Colonic mucosa (tissue), 4 donors: ENCODE results near the gene CISH. TPM values are rescaled to one million over a fixed set of nuclear protein-coding genes. Genes with fewer than 3 reads are reported as not detected.

Experiments used
- DNase-seq: peaks from one replicate; pipeline ENCODE4 v3.0.0-alpha.2; 2020
- H3K27ac ChIP-seq: fragments of 200-600 bp; one replicate; pipeline ENCODE4 v1.8.0; 2021
- H3K27me3 ChIP-seq: fragments of 200-600 bp; one replicate; pipeline ENCODE4 v1.8.0; 2021
- H3K36me3 ChIP-seq: fragments of 200-600 bp; one replicate; pipeline ENCODE4 v1.8.0; 2021
- H3K4me1 ChIP-seq: fragments of 200-600 bp; one replicate; pipeline ENCODE4 v1.8.0; 2021; ENCODE audit warnings: mild to moderate bottlenecking
- H3K4me3 ChIP-seq: fragments of 200-600 bp; one replicate; pipeline ENCODE4 v1.8.0; 2021
- H3K9ac ChIP-seq, 2 donors: one replicate each; pipeline ENCODE4 v1.7.0; 2013; ENCODE audit warnings: control low read depth in 2 of 2, low read depth in 2 of 2, low read length in 2 of 2
- H3K9me3 ChIP-seq: fragments of 200-600 bp; one replicate; pipeline ENCODE4 v1.8.0; 2021
- intact Hi-C: fragments of 100-400 bp; cut with DNase I; formaldehyde crosslinking; loops from one replicate; pipeline ENCODE4 v1.14.1; 2022
- total RNA-seq, 2 donors: library from RNA; stranded (reverse); fragmentation: NEBNext Ultra II Directional in 1 of 2; extraction: Animal tissue kit (Norgen Biotek cat#: 25700) in 1 of 2; gene quantifications; one replicate each; pipeline ENCODE4 v1.2.1, GENCODE V29; 2021
- TF ChIP-seq, protein P1 (sequence below): fragments of 200-600 bp; IDR thresholded peaks from one replicate; pipeline ENCODE4 v1.8.0; 2022; ENCODE audit warnings: antibody characterized with exemption, mild to moderate bottlenecking
- donor health status: healthy.
- donor health status: DM: no; HTN: no; CAD: no.
- donor health status: DM: no; HTN: no; CAD: no.

The CISH gene
- total RNA-seq, 2 donors from 2014 or later: 17.1 to 19.6 TPM

DNA sequence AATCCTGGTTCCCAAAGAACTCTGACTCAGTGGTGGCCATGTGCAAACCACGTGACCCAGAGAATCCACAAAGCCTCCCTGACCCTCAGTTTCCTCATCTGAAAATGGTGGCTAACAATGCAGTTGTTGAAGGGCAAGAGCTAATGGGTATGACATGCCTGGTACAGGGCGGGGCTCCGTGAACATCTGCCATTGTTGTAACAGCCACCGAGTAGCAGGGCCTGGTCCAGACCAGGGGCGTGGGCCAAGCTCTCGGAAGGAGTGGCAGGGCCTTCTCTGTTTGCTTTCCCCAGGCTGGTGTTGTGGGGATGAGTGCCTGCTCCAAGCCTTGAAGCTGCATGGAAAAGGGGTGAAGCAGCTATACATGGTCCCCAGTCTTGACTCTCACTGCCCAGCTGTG lies 18.8 kb upstream of the CISH start:
- Histone ChIP-seq H3K27ac (no peak overlapping the region), H3K4me1 (peaks cover 5% of the 10 kb centered on the region)
- peak; percentile 36 for DNase-seq

DNA sequence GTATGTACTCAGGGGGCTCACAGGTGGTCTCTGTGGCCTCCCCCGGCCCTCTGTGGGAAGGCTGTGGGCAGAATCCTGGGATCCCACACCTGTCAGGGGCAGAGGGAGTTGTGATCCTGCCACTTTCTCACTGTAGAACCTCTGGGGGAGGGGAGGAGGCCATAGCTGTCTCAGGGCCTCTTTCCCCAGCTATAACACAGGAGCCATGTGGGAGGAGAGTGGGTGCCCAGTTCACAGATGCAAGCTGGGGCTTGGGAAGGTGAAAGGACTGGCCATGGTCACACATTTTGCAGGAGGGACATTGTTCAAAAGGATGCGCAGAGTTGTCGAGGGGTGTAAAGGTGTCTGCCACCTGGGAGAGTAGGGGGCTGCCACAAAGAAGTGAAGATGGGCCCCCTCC lies 17.0 kb upstream of the CISH start:
- TF ChIP-seq, protein P1, sequence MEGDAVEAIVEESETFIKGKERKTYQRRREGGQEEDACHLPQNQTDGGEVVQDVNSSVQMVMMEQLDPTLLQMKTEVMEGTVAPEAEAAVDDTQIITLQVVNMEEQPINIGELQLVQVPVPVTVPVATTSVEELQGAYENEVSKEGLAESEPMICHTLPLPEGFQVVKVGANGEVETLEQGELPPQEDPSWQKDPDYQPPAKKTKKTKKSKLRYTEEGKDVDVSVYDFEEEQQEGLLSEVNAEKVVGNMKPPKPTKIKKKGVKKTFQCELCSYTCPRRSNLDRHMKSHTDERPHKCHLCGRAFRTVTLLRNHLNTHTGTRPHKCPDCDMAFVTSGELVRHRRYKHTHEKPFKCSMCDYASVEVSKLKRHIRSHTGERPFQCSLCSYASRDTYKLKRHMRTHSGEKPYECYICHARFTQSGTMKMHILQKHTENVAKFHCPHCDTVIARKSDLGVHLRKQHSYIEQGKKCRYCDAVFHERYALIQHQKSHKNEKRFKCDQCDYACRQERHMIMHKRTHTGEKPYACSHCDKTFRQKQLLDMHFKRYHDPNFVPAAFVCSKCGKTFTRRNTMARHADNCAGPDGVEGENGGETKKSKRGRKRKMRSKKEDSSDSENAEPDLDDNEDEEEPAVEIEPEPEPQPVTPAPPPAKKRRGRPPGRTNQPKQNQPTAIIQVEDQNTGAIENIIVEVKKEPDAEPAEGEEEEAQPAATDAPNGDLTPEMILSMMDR: no peak
- H3K36me3 ChIP-seq: no peaks in the 10 kb centered on the region
- intact Hi-C loops: no loop called here
- no peak overlapping the region for H3K27ac ChIP-seq
- peaks cover 5% of the 10 kb centered on the region for H3K4me1 ChIP-seq
- H3K9ac ChIP-seq: no peak overlapping the region
- no peaks in the 10 kb centered on the region for H3K27me3 ChIP-seq
- no peak overlapping the region for H3K4me3 ChIP-seq
- H3K9me3 ChIP-seq: no peaks in the 10 kb centered on the region
- no peak for DNase-seq

More for the DNA sequence above, 18.8 kb upstream of the CISH start:
- H3K9me3 ChIP-seq: no peaks in the 10 kb centered on the region
- no peaks in the 10 kb centered on the region for H3K27me3 ChIP-seq
- TF ChIP-seq, protein P1: no peak
- intact Hi-C loops: no loop called here
- no peak overlapping the region for H3K4me3 ChIP-seq
- H3K9ac ChIP-seq: no peak overlapping the region
- H3K36me3 ChIP-seq: no peaks in the 10 kb centered on the region

DNA sequence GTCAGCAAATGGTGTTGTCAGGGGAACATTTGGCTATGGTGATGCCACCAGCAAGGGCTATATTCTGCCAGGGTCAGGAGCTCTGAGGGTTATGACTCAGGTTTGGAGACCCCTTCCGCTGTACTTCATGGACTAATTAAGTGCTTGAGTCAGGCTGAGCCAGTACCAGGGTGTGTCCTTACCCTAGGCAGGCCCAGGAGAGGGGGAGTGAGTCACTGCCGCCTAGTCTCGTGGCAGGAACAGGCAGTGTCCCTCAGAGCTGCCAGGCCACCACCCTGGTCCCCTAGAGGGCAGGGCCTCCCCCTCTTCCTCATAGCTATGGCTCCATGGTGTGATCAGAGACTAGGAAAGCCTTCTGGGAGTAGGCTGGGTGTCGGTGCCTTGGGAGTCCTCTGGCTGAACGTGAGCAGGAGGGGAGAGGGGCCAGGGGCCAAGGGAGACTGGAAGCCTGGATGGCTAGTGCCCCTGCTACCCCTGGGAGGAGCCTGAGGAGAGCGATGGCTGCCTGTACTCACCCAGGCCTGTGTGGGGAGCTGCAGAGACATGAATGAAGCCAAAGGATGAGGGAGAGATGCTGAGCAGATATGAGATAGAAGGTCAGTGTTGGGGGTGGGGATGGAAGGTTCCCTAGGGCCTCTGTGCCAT lies 16.0 kb upstream of the CISH start:
- no peak for DNase-seq
- H3K4me3 ChIP-seq: no peak overlapping the region
- no peaks in the 10 kb centered on the region for H3K27me3 ChIP-seq
- no peaks in the 10 kb centered on the region for H3K9me3 ChIP-seq
- H3K27ac ChIP-seq: no peak overlapping the region
- intact Hi-C loops: no loop called here
- H3K36me3 ChIP-seq: no peaks in the 10 kb centered on the region
- TF ChIP-seq, protein P1: no peak
- no peak overlapping the region for H3K9ac ChIP-seq
- H3K4me1 ChIP-seq: peaks cover 5% of the 10 kb centered on the region

DNA sequence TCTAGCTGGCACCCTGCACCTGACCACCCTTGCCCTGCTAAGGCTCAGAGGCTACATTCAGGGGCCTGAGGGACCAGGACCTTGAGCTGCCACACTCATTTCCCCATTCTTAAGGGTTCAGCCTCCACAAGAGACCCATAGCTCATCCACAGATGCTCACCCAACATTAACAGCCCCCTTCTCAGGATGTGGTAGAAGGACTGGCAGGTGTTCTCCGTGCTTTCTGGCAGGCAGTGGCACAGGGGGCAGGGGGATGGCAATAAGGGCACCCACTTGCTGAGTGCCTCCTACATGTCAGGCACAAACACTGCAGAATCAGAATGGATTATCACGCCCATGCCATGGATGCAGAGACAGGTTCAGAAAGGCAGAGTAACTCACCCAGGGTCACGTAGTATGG lies 14.8 kb upstream of the CISH start:
- TF ChIP-seq, protein P1: no peak
- no peaks in the 10 kb centered on the region for H3K36me3 ChIP-seq
- no peaks in the 10 kb centered on the region for H3K27me3 ChIP-seq
- H3K4me1 ChIP-seq: peaks cover 5% of the 10 kb centered on the region
- H3K9ac ChIP-seq: no peak overlapping the region
- H3K4me3 ChIP-seq: no peak overlapping the region
- H3K27ac ChIP-seq: no peak overlapping the region
- intact Hi-C loops: no loop called here
- H3K9me3 ChIP-seq: no peaks in the 10 kb centered on the region
- DNase-seq: no peak

DNA sequence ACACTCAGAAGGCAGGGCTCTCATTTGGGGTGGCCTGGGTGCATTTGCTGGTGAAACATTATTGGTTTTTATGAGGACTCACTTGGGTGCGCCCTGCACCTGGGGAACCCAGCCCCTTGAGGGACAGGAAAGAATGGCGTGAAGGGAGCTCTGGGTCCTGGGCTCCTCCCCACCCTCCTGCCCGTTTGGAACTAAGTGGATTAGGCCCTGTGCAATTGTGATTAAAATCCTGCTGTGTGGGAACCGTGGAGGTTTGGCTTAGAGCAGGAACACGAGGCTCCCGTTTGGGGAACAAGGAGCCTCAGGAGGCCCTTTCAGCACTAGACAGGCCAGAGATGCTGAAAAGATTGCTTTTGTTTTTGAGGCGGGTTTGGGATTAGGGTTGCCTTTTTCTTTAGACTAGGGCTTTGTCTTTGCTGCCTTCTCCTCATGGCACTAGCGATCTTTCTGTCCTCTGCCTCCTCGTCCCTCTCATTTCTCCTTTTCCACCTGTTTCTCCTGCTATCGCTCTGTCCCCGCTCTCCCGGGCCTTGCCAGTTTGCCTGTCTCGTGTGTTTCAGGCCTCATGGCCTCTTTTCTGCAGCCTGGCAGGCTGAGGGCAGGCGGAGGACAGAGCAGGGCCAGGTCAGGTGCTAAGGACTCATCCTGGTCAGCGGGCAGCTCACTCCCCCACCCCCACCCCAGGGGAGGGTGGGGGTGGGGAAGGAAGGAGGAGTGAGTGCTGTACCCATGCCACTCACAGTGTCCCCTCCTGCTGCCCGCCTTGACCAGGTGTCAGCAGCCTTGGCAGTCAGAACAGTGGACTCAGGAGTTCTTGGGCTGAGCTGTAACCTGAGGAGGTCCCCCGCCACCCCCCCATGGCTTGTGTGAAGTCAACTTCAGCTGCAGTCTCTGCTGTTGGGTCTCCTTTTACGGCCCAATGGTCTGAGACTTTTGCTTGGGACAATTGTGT lies 13.9 kb upstream of the CISH start:
- Histone ChIP-seq H3K4me3 (no peak overlapping the region), H3K9me3 (no peaks in the 10 kb centered on the region), H3K4me1 (peaks cover 5% of the 10 kb centered on the region), H3K27ac (no peak overlapping the region), H3K36me3 (no peaks in the 10 kb centered on the region), H3K9ac (peak overlapping the region; percentile 4 to 29), H3K27me3 (no peaks in the 10 kb centered on the region)
- TF ChIP-seq, protein P1: no peak
- intact Hi-C loops: no loop called here
- DNase-seq: no peak
